ENCODE results near the gene LHX4. TPM values are rescaled to one million over a fixed set of nuclear protein-coding genes. Genes with fewer than 3 reads are reported as not detected.

Gene LHX4
- total RNA-seq (2022; extraction: Qiagen RNA extraction; ENCODE audit: low read depth), result 0.27 to 0.39 TPM (median 0.34 TPM) in 5 replicates

GRCh38 chr1:180229483-180230415 lies at the start of gene LHX4:
LHX4 (plus strand) TSS chr1:180230264; CDS start chr1:180230530, 266 bp downstream.

Other genes starting within 250 kb of the LHX4 start
- gene QSOX1, start 75.4 kb upstream of the LHX4 start, total RNA-seq (2022; extraction: Qiagen RNA extraction; ENCODE audit: low read depth), result 47.1 to 82.6 TPM (median 77.5 TPM) in 5 replicates

Measured in A549 treated with ZK216348 at 1 μM for 4 hours (cell line).